Gastroesophageal sphincter (tissue), 4 donors: ENCODE results near the gene HIVEP3. TPM values are rescaled to one million over a fixed set of nuclear protein-coding genes. Genes with fewer than 3 reads are reported as not detected.

Source experiments
- ATAC-seq: fragments of 150-250 bp; one replicate; pipeline ENCODE4 v1.9.1; 2016; ENCODE audit warnings: mild to moderate bottlenecking, moderate library complexity
- H3K27ac ChIP-seq, 4 donors: fragments of 200-600 bp; sonication (generic) in 3 of 4; 1 replicate in 3 of 4; 2 replicates in 1 of 4; pipeline ENCODE4 v1.5.1; 2016 to 2019
- H3K27me3 ChIP-seq: fragments of 200-600 bp; sonication (generic); one replicate; pipeline ENCODE4 v1.5.1; 2019
- H3K36me3 ChIP-seq, 2 donors: fragments of 200-600 bp; sonication (generic); one replicate each; pipeline ENCODE4 v1.5.1; 2019; ENCODE audit warnings: control low read depth in 1 of 2
- H3K4me1 ChIP-seq, 3 donors: fragments of 200-600 bp; sonication (generic); 1 replicate in 2 of 3; 2 replicates in 1 of 3; pipeline ENCODE4 v1.5.1; 2016 to 2019; ENCODE audit warnings: control low read depth in 2 of 3
- H3K4me3 ChIP-seq, 2 donors: fragments of 200-600 bp; sonication (generic); one replicate each; pipeline ENCODE4 v1.5.1; 2019; ENCODE audit warnings: mild to moderate bottlenecking in 1 of 2, moderate library complexity in 1 of 2
- H3K9me3 ChIP-seq, 3 donors: fragments of 200-600 bp; sonication (generic); one replicate each; pipeline ENCODE4 v1.5.1; 2017 to 2019; ENCODE audit warnings: control low read depth in 2 of 3
- EP300 ChIP-seq: sonication (generic); formaldehyde crosslinking; IDR thresholded peaks from one replicate; pipeline ENCODE4 v1.6.1; 2017; ENCODE audit warnings: antibody characterized with exemption, mild to moderate bottlenecking
- POLR2A ChIP-seq, 2 donors: fragments of 450-650 bp; IDR thresholded peaks; one replicate each; pipeline ENCODE4 v1.6.1; 2017; ENCODE audit warnings: antibody characterized with exemption in 2 of 2, mild to moderate bottlenecking in 2 of 2, moderate library complexity in 1 of 2
- POLR2AphosphoS5 ChIP-seq: sonication (generic); formaldehyde crosslinking; IDR thresholded peaks from one replicate; pipeline ENCODE4 v1.6.1; 2017; ENCODE audit warnings: antibody characterized with exemption
- whole genome bisulfite sequencing, 2 donors: methylation state at CpG; one replicate each; pipeline ENCODE4 v1.1.5; 2018; ENCODE audit warnings: low coverage in 1 of 2; 5-methylcytosine and 5-hydroxymethylcytosine counted together
- total RNA-seq, 4 donors: library from RNA; depleted of rRNA; stranded (reverse); fragments of >200 nt; gene quantifications; one replicate each; pipeline ENCODE4 v1.1.0, GENCODE V29; 2016
- TF ChIP-seq, protein P1 (sequence below), 4 experiments: fragments of 200-600 bp in 2 of 4; fragments of 450-650 bp in 2 of 4; sonication (generic) in 1 of 4; IDR thresholded peaks; one replicate each; pipeline ENCODE4 v1.5.1; 2017 to 2019; ENCODE audit warnings: antibody characterized with exemption in 4 of 4, mild to moderate bottlenecking in 2 of 4, moderate library complexity in 2 of 4

HIVEP3 gene
- 1 to 10 TPM; 1.9 to 3.8 (median 2.8) TPM for total RNA-seq

DNA sequence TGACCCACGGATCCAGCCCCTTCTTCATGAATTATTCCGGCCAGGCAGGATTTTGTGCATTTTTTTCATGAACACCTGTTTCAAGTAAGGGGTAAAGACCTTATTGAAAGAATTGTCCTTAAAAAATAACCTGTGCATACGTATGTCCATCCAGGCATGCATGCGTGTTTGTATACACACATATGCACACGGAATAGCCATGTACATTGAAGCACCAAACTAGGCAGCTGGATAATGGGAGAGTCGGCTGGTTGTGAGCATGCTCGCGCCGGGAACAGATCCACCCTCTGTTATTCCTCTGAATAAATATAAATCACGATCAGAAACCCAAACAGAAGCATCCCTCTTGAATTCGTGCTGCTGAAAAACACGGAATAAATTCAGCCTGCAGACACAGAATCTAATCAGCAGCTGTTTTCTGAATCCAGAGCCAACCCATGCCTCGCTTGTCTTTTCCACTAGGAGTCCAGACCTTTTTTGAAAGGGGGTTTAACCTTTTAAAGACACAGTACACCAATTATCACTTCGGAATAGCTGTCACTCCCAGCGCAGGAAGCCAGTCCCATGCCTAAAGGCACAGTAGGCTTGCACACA, at the start of gene HIVEP3:
Gene HIVEP3, minus strand, starts transcription at position 473 of the 594 bp plus-strand sequence.
- no peaks in the 10 kb centered on the region for H3K36me3 ChIP-seq
- peak within 1 kb of the TSS; percentile 37 to 71 for H3K4me3 ChIP-seq
- no peaks in the 10 kb centered on the region for H3K27me3 ChIP-seq
- no peaks in the 10 kb centered on the region for H3K9me3 ChIP-seq
- H3K4me1 ChIP-seq = peaks cover 3 to 46% (median 3%) of the 10 kb centered on the region in 3 donors
- TF ChIP-seq, protein P1, sequence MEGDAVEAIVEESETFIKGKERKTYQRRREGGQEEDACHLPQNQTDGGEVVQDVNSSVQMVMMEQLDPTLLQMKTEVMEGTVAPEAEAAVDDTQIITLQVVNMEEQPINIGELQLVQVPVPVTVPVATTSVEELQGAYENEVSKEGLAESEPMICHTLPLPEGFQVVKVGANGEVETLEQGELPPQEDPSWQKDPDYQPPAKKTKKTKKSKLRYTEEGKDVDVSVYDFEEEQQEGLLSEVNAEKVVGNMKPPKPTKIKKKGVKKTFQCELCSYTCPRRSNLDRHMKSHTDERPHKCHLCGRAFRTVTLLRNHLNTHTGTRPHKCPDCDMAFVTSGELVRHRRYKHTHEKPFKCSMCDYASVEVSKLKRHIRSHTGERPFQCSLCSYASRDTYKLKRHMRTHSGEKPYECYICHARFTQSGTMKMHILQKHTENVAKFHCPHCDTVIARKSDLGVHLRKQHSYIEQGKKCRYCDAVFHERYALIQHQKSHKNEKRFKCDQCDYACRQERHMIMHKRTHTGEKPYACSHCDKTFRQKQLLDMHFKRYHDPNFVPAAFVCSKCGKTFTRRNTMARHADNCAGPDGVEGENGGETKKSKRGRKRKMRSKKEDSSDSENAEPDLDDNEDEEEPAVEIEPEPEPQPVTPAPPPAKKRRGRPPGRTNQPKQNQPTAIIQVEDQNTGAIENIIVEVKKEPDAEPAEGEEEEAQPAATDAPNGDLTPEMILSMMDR (IDR thresholded peaks at IDR 0.05) = peak in 3 of 4 experiments; percentile 18 to 39 (median 29)
- TF ChIP-seq EP300 (no peak), POLR2AphosphoS5 (no peak), POLR2A (IDR thresholded peaks at IDR 0.05) (no peak)
- ATAC-seq = no peak
- WGBS, 2 donors = 1 to 10% methylated on average over 9 to 15 of the region's 15 CpGs
- peak within 1 kb of the TSS in 3 of 4 donors; percentile 29 to 68 (median 64) for H3K27ac ChIP-seq

DNA sequence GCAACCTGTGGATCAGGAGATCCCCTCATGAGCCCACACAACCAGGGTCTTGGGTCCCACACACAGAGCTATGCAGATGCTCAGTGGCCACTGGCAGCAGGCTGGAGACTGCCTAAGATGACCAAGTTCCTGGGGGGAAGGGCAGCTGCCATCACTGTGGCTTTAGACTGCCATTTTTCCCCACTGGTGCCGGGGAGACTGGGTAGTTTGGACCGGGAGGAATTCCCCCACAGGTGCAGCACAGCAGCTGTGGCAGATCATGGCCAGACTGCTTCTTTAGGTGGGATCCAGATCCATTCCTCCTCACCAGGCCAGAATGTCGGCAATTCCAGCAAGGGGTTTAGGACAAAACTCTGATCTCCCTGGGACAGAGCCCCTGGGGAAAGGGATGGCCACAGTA, 45.7 kb upstream of the HIVEP3 start:
- Histone ChIP-seq H3K27ac (no peak overlapping the region), H3K9me3 (peaks cover 0 to 21% (median 0%) of the 10 kb centered on the region in 3 donors), H3K36me3 (no peaks in the 10 kb centered on the region), H3K4me3 (no peak overlapping the region), H3K27me3 (no peaks in the 10 kb centered on the region), H3K4me1 (no peaks in the 10 kb centered on the region)
- ATAC-seq = no peak
- no CpG with 5 or more reads among the region's 3 CpGs for WGBS, 2 donors
- TF ChIP-seq POLR2A (IDR thresholded peaks at IDR 0.05) (no peak), EP300 (no peak), POLR2AphosphoS5 (no peak)
- TF ChIP-seq, protein P1 (IDR thresholded peaks at IDR 0.05) = no peak

DNA sequence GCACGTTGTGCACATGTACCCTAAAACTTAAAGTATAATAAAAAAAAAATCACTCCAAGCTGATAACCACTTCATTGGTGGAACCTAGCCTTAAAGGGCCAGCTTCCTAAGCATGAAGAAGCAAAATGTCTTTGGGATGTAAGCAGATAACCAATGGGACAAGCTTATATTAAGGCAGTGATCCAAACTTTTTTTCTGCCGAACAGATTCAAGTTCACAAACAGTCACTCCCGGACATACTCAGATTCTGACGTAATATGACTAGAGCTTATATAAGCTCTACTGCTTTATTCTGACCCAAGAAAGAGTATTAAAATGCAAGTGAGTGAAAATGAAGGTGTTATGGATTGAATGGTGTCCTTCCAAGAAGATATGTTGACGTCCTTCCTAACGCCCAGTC, 44.9 kb upstream of the HIVEP3 start:
- TF ChIP-seq POLR2AphosphoS5 (no peak), EP300 (no peak), POLR2A (IDR thresholded peaks at IDR 0.05) (no peak)
- TF ChIP-seq, protein P1 (IDR thresholded peaks at IDR 0.05) = no peak
- Histone ChIP-seq H3K4me1 (no peaks in the 10 kb centered on the region), H3K27ac (no peak overlapping the region), H3K9me3 (peaks cover 0 to 13% (median 0%) of the 10 kb centered on the region in 3 donors), H3K27me3 (no peaks in the 10 kb centered on the region), H3K4me3 (no peak overlapping the region), H3K36me3 (no peaks in the 10 kb centered on the region)
- ATAC-seq = no peak
- 69 to 79% methylated on average over 5 to 6 of the region's 6 CpGs for WGBS, 2 donors

DNA sequence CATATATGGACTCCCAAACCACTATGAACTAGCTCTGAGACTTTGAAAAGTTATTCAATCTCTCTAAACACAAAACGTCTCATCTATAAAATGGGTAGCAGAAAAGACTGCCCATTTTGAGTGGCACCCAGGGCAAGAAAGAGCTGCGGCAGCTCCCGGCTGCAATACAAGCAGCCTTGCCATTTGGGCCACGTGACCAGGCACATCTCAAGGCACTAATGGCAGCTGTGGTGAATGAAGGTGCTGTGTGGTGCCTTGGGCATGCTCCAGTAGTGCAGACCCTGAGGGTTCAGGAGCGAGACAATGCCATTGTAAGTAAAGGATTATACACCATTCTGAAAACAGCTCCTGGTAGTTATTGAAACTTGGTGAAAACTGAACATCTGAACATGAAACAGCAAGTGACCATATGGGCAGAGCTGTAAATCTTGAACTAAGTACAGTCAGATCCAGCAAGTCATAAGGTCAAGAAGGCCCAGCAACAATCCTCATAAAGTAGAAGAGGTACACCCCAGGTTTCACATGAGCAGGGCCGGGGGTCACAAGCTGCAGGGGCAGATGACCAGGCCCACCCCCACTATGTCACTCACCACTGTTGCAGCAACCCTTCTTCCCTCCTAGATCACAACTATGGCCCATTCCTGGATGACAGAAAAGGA, 39.4 kb upstream of the HIVEP3 start:
- Histone ChIP-seq H3K4me3 (no peak overlapping the region), H3K27ac (no peak overlapping the region), H3K27me3 (no peaks in the 10 kb centered on the region), H3K9me3 (no peaks in the 10 kb centered on the region), H3K4me1 (no peaks in the 10 kb centered on the region), H3K36me3 (no peaks in the 10 kb centered on the region)
- 92 to 97% methylated on average over 2 to 5 of the region's 6 CpGs for WGBS, 2 donors
- TF ChIP-seq POLR2AphosphoS5 (no peak), EP300 (no peak)
- ATAC-seq = no peak

DNA sequence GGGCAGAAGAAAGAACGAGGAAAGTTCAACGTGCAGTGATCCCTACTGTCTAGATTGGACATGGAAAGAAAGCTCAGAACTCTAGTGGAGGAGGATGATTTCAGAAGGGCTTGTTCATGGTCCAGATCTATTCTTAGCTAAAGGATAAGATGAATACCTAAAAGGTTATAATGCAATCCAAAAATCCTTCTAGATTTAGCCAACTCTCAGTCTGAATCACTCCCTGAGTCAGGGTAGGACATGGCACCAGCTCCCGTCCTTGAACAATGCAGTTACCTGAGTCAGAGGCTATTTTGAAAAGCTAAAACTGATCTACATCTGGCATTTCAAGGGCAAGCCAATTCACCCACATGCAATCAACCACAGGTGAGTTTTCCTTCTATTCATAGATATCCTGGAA, 38.8 kb upstream of the HIVEP3 start:
- TF ChIP-seq POLR2A (IDR thresholded peaks at IDR 0.05) = no peak
- Histone ChIP-seq H3K9me3 (no peaks in the 10 kb centered on the region), H3K36me3 (no peaks in the 10 kb centered on the region), H3K27me3 (no peaks in the 10 kb centered on the region), H3K4me3 (no peak overlapping the region), H3K27ac (no peak overlapping the region), H3K4me1 (no peaks in the 10 kb centered on the region)
- 79 to 87% methylated on average over 3 of the region's 3 CpGs for WGBS, 2 donors
- ATAC-seq = no peak
